Choroid plexus epithelial cell (primary cell): ENCODE measurements around the gene EFCAB8.

Experiments used
- DNase-seq: peaks from one replicate; pipeline ENCODE4 v3.0.0-alpha.2; 2010; ENCODE audit warnings: low read depth
- H3K4me3 ChIP-seq: 2 replicates; pipeline ENCODE4 v1.5.1; 2011; ENCODE audit warnings: low read depth, mild to moderate bottlenecking, control low read depth, low read length, moderate library complexity
- TF ChIP-seq, protein P1 (sequence below): conservative IDR thresholded peaks from 2 replicates; pipeline ENCODE4 v1.5.1; 2011; ENCODE audit warnings: low read depth, mild to moderate bottlenecking, control low read depth, inconsistent platforms, low read length, moderate library complexity

The EFCAB8 gene

DNA sequence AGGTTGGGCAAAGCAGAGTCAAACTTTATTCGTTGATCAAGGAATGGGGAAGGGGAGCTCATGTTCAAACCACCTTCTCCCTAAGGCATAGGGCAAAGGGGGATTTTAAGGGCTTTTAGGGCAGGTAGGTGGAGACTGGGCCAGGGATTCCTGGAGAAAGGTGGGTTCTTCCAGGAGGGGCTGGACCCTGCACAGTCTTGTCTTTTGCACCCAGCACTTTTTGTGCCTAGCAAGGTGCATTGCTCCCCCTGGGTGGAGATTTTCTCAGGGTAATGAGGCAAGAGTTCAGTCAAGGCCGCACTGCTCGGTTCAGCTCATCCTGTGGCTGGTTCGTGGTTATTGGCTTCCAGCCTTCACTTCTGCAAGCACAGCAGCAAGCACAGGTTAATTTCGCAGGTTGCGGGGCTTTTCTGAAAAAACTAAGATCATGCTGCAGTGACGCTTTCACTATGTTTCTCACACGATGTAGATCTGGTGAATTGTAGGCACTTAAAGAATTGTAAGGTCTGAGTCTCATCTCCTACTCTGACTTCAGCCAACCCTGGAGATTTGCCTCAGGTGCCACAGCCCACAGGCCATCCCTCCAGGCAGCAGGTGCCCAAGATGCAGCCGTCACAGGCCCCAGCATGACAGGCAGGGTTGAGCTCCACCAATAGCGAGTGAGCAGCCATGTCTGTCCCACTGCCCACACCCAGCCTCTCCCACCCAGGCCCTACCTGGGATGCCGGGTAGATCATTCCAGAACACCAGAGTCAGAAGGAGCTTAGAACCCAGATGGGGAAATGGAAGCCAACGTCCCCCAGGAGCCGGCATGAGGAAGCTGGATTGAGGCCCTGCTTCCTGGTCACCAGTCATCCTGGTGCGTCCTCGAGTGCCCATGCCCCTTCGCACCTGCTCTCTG is 108.4 kb downstream of the EFCAB8 start:
- no peak for DNase-seq
- no peak overlapping the region for H3K4me3 ChIP-seq
- TF ChIP-seq, protein P1, sequence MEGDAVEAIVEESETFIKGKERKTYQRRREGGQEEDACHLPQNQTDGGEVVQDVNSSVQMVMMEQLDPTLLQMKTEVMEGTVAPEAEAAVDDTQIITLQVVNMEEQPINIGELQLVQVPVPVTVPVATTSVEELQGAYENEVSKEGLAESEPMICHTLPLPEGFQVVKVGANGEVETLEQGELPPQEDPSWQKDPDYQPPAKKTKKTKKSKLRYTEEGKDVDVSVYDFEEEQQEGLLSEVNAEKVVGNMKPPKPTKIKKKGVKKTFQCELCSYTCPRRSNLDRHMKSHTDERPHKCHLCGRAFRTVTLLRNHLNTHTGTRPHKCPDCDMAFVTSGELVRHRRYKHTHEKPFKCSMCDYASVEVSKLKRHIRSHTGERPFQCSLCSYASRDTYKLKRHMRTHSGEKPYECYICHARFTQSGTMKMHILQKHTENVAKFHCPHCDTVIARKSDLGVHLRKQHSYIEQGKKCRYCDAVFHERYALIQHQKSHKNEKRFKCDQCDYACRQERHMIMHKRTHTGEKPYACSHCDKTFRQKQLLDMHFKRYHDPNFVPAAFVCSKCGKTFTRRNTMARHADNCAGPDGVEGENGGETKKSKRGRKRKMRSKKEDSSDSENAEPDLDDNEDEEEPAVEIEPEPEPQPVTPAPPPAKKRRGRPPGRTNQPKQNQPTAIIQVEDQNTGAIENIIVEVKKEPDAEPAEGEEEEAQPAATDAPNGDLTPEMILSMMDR, result no peak

DNA sequence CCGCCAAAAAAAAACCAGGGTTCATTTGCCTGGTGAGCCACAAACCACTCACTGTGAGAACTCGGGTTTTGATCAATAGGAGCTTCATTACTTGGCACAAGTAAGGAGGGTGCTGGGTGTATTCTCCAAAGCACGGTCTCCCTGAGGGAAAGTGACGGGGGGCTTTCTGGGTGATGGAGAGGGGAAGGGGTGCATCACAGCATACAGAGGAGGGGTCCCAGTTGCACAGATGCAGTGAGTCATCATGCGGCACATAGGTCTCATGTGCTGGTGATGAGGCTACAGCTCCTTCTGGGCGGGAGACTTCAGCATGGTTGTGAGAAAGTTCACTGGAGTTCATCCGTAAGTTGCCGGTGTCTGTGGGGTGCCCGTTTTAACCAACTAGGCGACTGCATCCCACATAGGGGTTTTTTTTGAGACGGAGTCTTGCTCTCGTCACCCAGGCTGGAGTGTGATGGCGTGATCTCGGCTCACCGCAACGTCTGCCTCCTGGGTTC is 109.3 kb downstream of the EFCAB8 start:
- DNase-seq, result no peak
- H3K4me3 ChIP-seq, result no peak overlapping the region
- TF ChIP-seq, protein P1, result no peak

DNA sequence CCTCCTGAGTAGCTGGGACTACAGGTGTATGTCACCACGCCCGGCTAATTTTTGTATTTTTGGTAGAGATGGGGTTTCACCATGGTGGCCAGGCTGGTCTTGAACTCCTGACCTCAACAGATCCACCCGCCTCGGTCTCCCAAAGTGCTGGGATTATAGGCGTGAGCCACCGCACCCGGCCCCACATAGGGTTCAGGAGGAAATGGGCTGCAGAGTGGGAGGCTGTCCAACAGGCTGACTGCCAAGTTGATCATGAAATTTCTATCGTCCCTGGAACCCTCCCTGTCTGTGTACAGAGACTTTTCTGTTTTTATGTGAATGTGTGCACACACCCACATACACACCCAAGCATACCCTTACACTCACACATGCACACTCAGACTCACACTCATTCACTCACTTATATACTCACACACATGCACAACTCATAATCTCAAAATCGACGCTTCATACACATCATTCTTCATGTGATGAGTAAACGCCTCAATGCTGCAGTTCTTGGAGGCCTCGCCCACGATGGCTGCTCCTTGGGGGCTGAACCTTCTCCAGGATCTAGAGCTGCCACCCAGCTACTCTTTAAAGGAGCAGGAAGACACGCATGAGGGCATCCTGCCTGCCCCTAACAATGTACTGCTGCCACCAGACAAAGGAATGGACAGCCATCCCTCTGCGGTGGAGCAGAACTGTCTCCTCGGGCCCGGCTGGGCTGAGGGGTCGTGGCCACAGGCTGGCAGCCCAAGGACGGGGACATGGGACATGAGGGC is 109.9 kb downstream of the EFCAB8 start:
- H3K4me3 ChIP-seq, result no peak overlapping the region
- no peak for DNase-seq
- TF ChIP-seq, protein P1, result no peak

DNA sequence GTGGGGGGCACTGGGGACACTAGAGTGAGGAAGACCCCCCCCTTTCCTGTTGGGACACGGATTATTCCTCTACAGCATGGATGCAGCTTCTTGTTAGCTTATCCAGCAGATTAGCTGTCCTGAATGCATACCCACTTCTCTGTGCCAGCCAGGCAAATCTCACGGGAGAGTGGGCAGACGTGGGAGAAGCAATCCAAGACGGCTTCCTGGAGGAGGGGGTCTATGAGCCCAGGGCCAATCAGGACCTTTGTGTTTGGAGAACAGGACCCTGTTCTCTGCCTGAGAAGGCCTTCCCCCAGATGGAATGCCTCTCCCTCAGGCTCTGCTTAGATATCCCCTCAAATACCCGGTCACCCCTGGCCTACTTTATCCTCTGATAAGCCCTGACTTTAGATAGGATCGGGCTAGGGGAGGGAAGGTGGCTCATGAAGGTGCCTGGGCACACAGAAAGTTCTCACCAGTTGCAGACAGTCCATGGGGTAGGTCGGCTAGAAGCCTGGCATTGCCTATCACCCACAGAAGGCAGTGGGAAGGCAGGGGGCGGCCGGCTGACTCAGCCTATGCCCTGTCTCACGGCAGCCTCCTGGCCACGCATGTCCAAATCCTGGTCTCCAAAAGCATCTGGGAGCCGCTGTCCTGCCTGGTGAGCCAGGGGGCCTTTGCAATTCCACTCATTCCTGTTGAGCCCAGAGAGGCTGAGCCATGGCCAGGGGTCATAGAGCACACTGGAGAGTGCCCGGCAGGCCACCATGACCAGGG is 110.8 kb downstream of the EFCAB8 start:
- no peak overlapping the region for H3K4me3 ChIP-seq
- TF ChIP-seq, protein P1, result no peak
- DNase-seq, result no peak

DNA sequence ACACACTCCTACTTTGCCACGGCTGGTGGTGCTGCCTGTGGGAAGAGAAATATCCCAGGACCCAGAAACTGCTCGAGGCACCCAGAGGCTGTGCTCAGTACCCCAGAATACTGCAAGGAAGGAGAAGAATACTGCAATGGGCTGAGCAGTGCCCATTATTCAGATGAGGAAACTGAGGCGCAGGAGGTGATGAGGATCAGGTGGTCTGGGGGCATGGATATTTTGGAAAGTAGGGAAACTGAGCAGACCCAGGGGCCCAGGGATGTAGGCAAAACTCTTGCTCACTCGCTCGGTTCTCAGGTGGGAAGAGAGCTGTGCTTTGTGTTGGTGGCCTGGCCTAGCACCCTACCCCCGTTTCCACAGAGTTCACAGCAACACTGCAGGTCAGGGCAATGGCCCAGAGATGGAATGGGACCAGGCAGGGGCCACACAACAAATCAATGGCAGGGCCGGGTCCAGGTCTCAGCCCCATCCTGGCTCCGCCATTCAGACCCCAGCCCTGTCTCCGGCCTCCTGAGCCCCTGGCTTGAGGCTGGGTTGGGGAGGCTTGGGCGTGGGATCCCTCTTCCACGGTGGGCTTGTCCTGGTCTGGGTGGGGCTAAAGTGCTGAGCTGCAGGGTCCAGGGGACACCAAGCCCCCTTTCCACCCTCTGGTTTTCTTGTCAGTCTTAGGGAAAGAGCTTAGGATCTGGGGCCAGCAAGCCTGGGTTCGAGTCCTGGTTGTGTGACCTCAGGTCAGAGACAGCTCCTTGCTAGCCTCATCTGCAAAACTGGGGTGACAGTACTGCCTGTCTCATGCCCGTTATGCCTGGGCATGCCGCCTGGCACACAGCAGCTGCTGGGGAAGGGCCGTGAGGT is 111.6 kb downstream of the EFCAB8 start:
- TF ChIP-seq, protein P1, result no peak
- DNase-seq, result no peak
- H3K4me3 ChIP-seq, result no peak overlapping the region

DNA sequence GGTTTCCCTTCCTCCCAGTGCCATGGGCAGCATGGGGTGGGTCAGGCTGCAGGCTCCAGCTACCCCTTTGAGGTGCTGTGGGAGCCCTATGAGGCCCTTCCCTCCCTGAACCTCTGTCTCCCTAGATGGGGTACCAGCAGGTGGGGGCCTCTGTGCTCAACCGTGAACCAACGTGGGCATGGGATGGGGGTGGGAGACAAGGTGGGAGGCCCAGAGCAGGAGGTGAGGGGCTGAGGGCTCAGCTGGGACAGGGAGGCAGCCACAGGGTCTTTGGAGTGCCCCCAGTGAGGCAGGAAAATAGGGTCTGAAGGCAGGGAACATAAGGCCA is 112.2 kb downstream of the EFCAB8 start:
- TF ChIP-seq, protein P1, result no peak
- DNase-seq, result no peak
- no peak overlapping the region for H3K4me3 ChIP-seq
